ENCODE measurements around the gene EXOC1. TPM values are rescaled to one million over a fixed set of nuclear protein-coding genes. Genes with fewer than 3 reads are reported as not detected.

Gene EXOC1
- total and polyA plus RNA-seq, 10 of the 15 experiments (the other 5 are each of a cell fraction or from before 2014, with no cell fraction given), result 11.8 to 36.6 (median 21.1) TPM

GRCh38 chr4:55938481-55938880 is 85.0 kb downstream of the EXOC1 start (continued):
- no peak for TF ChIP-seq ZBTB33 (IDR thresholded peaks at IDR 0.05)
- TF ChIP-seq SMAD1 (IDR thresholded peaks at IDR 0.05; ENCODE audit: low read depth, partially characterized antibody), result no peak
- TF ChIP-seq SREBF1 (IDR thresholded peaks at IDR 0.05; ENCODE audit: low read length), result no peak
- no peak for TF ChIP-seq YBX1 (IDR thresholded peaks at IDR 0.05)
- TF ChIP-seq ESRRA (IDR thresholded peaks at IDR 0.05; ENCODE audit: low read length), result no peak
- no peak for TF ChIP-seq IKZF2 (IDR thresholded peaks at IDR 0.05)
- no peak for TF ChIP-seq ZNF384 (IDR thresholded peaks at IDR 0.05; ENCODE audit: borderline replicate concordance, low read depth, low read length)

- Histone ChIP-seq H3K27me3 (replicated peaks in 1 of 2; ENCODE audit: control insufficient read depth in 2 of 2, insufficient read depth in 2 of 2, low read length in 1 of 2) (no peaks in the 10 kb centered on the region), H3K36me3 (ENCODE audit: control insufficient read depth in 2 of 2, insufficient read depth in 2 of 2, low read length in 1 of 2) (no peaks in the 10 kb centered on the region), H3K4me3 (no peak overlapping the region), H3K4me1 (ENCODE audit: control insufficient read depth, insufficient read depth, low read length) (no peaks in the 10 kb centered on the region), H3K79me2 (ENCODE audit: control insufficient read depth, insufficient read depth, low read length) (no peaks in the 10 kb centered on the region), H3K27ac (ENCODE audit: control insufficient read depth, insufficient read depth) (no peak overlapping the region), H4K20me1 (ENCODE audit: control insufficient read depth, insufficient read depth) (no peaks in the 10 kb centered on the region), H3K9ac (ENCODE audit: control insufficient read depth, insufficient read depth, low read length) (no peak overlapping the region), H2AFZ (ENCODE audit: control insufficient read depth, low read depth, low read length) (no peak overlapping the region), H3K4me2 (ENCODE audit: control insufficient read depth, insufficient read depth) (no peak overlapping the region), H3K9me3 (replicated peaks; ENCODE audit: control insufficient read depth, insufficient read depth, low read length) (no peaks in the 10 kb centered on the region)
- intact Hi-C loops (cut with micrococcal nuclease; ENCODE audit: unreplicated experiment), result no loop called here
- BruUV-seq (replicated peaks), result no TSS peak
- FAIRE-seq (no peak), DNase-seq (ENCODE audit: low read depth, low spot score) (no peak), ATAC-seq (no peak)
- RAD21 ChIA-PET (ENCODE audit: unreplicated experiment), result no interaction called here
- WGBS (ENCODE audit: insufficient coverage, insufficient replicate concordance, low lambda C conversion rate, missing lambda C conversion rate), result 97% methylated on average over 2 of the region's 2 CpGs
- in situ Hi-C loops (cut with MboI), result no loop called here
- SMC1A ChIA-PET (ENCODE audit: uncharacterized antibody, unreplicated experiment), result no interaction called here
- TF ChIP-seq RAD51 (IDR thresholded peaks at IDR 0.05) (no peak), TARDBP (IDR thresholded peaks at IDR 0.05; ENCODE audit: borderline replicate concordance) (no peak), RB1 (IDR thresholded peaks at IDR 0.05; ENCODE audit: borderline replicate concordance) (no peak), BCL3 (IDR thresholded peaks at IDR 0.05; ENCODE audit: borderline replicate concordance, insufficient read depth, low read depth, low read length, poor library complexity, severe bottlenecking) (no peak), ATF7 (IDR thresholded peaks at IDR 0.05; ENCODE audit: low read depth) (no peak), IKZF2 (IDR thresholded peaks at IDR 0.05) (no peak)
- POLR2A ChIA-PET, result no interaction called here
- CTCF ChIA-PET, result interaction anchor here (0.9 kb wide), 1 partner anchor 9 kb away, joined by 3 read pairs; the partner anchor contains the start of gene CEP135
Observed at GRCh38 chr4:55939421-55939820, 86.0 kb downstream of the EXOC1 start.

All from GM12878 (cell line).